Pancreas (tissue), 10 donors: ENCODE data around the gene BCLAF1. TPM values are rescaled to one million over a fixed set of nuclear protein-coding genes. Genes with fewer than 3 reads are reported as not detected.
"Not testable (repeated sequence)": the region's sequence is repeated elsewhere in the genome, so short reads cannot be mapped to it uniquely, and the experiment has no call there.

Experiments
- ATAC-seq, 4 donors: fragments of 200-7000 bp; cut with Tn5 transposase; one replicate each; pipeline versions ENCODE4 v1.8.0 to v1.9.1; 2020; ENCODE audit warnings: mild to moderate bottlenecking in 4 of 4, moderate library complexity in 4 of 4
- DNase-seq, 6 donors: peaks; one replicate each; pipeline ENCODE4 v3.0.0-alpha.2; 2020
- FAIRE-seq: peaks from 2 replicates; lab custom pipeline; 2012; peaks lifted over from hg19 to GRCh38; lab: Jason Lieb, UNC
- H3K27ac ChIP-seq, 4 donors: fragments of 200-600 bp; sonication (generic); 1 replicate in 3 of 4; 2 replicates in 1 of 4; pipeline versions ENCODE4 v1.5.0 to v1.8.0; 2020
- H3K27me3 ChIP-seq, 4 donors: fragments of 200-600 bp; one replicate each; pipeline ENCODE4 v1.8.0; 2021
- H3K36me3 ChIP-seq, 3 donors: fragments of 200-600 bp; sonication (generic) in 1 of 3; one replicate each; pipeline versions ENCODE4 v1.5.0 to v1.8.0; 2020 to 2021
- H3K4me1 ChIP-seq, 3 donors: fragments of 200-600 bp; one replicate each; pipeline ENCODE4 v1.8.0; 2021
- H3K4me3 ChIP-seq, 4 donors: fragments of 200-600 bp; sonication (generic) in 2 of 4; one replicate each; pipeline versions ENCODE4 v1.5.0 to v1.8.0; 2020 to 2021
- H3K9me3 ChIP-seq, 4 donors: fragments of 200-600 bp; one replicate each; pipeline ENCODE4 v1.8.0; 2021
- CTCF ChIP-seq, 4 donors: fragments of 200-600 bp; sonication (generic) in 3 of 4; IDR thresholded peaks; one replicate each; pipeline versions ENCODE4 v1.5.0 to v1.8.0; 2021; ENCODE audit warnings: antibody characterized with exemption in 4 of 4
- WGBS, 2 donors: extraction: QIAGEN DNeasy Blood & Tissue Kit; methylation state at CpG; one replicate each; pipeline ENCODE4 v1.1.7; 2013; 5-methylcytosine and 5-hydroxymethylcytosine counted together
- intact Hi-C, 3 donors: fragments of 100-400 bp; cut with DNase I; formaldehyde crosslinking; loops; one replicate each; pipeline versions ENCODE4 v1.11.1 to v1.14.2; 2022
- polyA plus RNA-seq, 2 donors: library from polyadenylated mRNA; stranded (reverse); fragments of 200-250 nt; gene quantifications; one replicate each; pipeline ENCODE4 v1.2.3, GENCODE V29; 2013
- total RNA-seq, 6 donors: library from RNA; stranded (reverse); fragmentation: NEBNext Ultra II Directional in 4 of 6; extraction: Animal tissue kit (Norgen Biotek cat#: 25700) in 4 of 6; gene quantifications; one replicate each; pipeline versions ENCODE4 v1.2.1 to v1.2.4, GENCODE V29; 2021 to 2023
- donor health status: healthy with polysubstance abuse.
- donor health status: DM: no; HTN: no; CAD: no; lungs with moderate emphysema.
- donor health status: DM: no; HTN: no; CAD: no.
- donor health status: control.
- donor health status: control.
- donor health status: Bipolar disorder and iron deficiency.
- donor health status: DM: yes; HTN: yes; CAD: no.
- donor health status: DM: no; HTN: no; CAD: no.
- donor health status: DM: no; HTN: no; CAD: no.
- donor health status: DM: yes; HTN: yes; CAD: no.

The BCLAF1 gene
- total and polyA plus RNA-seq, 8 donors = 14.5 to 73.3 (median 43.5) TPM

- no peak for FAIRE-seq
- Histone ChIP-seq H3K4me1 (no peaks in the 10 kb centered on the region), H3K4me3 (no peak overlapping the region), H3K27ac (no peak overlapping the region), H3K36me3 (no peaks in the 10 kb centered on the region), H3K27me3 (no peaks in the 10 kb centered on the region), H3K9me3 (no peaks in the 10 kb centered on the region)
- intact Hi-C loops = no loop called here
- TF ChIP-seq CTCF (IDR thresholded peaks at IDR 0.05) = no peak
- WGBS, 2 donors = 93 to 97% methylated on average over 3 of the region's 3 CpGs
- DNase-seq = no peak
- ATAC-seq = no peak
These were observed 23.3 kb upstream of the BCLAF1 start for GRCh38 chr6:136312975-136313374.

GRCh38 chr6:136309729-136310311, 20.2 kb upstream of the BCLAF1 start:
- Histone ChIP-seq H3K4me1 (no peaks in the 10 kb centered on the region), H3K4me3 (no peak overlapping the region), H3K27ac (no peak overlapping the region), H3K9me3 (no peaks in the 10 kb centered on the region), H3K27me3 (no peaks in the 10 kb centered on the region), H3K36me3 (no peaks in the 10 kb centered on the region)
- intact Hi-C loops = no loop called here
- DNase-seq = no peak
- ATAC-seq = no peak
- FAIRE-seq = no peak
- TF ChIP-seq CTCF (IDR thresholded peaks at IDR 0.05) = no peak
- WGBS, 2 donors = 84 to 94% methylated on average over 1 of the region's 1 CpG

GRCh38 chr6:136309171-136309570, 19.5 kb upstream of the BCLAF1 start:
- TF ChIP-seq CTCF (IDR thresholded peaks at IDR 0.05) = no peak
- Histone ChIP-seq H3K4me1 (no peaks in the 10 kb centered on the region), H3K27ac (no peak overlapping the region), H3K36me3 (no peaks in the 10 kb centered on the region), H3K4me3 (no peak overlapping the region), H3K9me3 (no peaks in the 10 kb centered on the region), H3K27me3 (no peaks in the 10 kb centered on the region)
- DNase-seq = no peak
- WGBS, 2 donors = 62 to 81% methylated on average over 3 of the region's 3 CpGs
- intact Hi-C loops = no loop called here
- FAIRE-seq = no peak
- ATAC-seq = no peak

- H3K4me1 ChIP-seq, intact Hi-C loops, FAIRE-seq, H3K4me3 ChIP-seq, H3K9me3 ChIP-seq, DNase-seq, H3K36me3 ChIP-seq, H3K27me3 ChIP-seq, ATAC-seq, H3K27ac ChIP-seq: not testable (repeated sequence)
- 55 to 83% methylated on average over 1 of the region's 1 CpG for WGBS, 2 donors
These were observed 18.8 kb upstream of the BCLAF1 start for GRCh38 chr6:136308469-136308868.

GRCh38 chr6:136307351-136307750, 17.7 kb upstream of the BCLAF1 start:
- Histone ChIP-seq H3K27me3 (no peaks in the 10 kb centered on the region), H3K27ac (no peak overlapping the region), H3K4me3 (no peak overlapping the region), H3K36me3 (no peaks in the 10 kb centered on the region), H3K4me1 (no peaks in the 10 kb centered on the region), H3K9me3 (no peaks in the 10 kb centered on the region)
- intact Hi-C loops = no loop called here
- no peak for TF ChIP-seq CTCF (IDR thresholded peaks at IDR 0.05)
- FAIRE-seq (no peak), ATAC-seq (no peak), DNase-seq (no peak)
